Testis (tissue), 3 donors: ENCODE measurements around the gene MYH9. TPM values are rescaled to one million over a fixed set of nuclear protein-coding genes. Genes with fewer than 3 reads are reported as not detected.
"Not testable (repeated sequence)": the region's sequence is repeated elsewhere in the genome, so short reads cannot be mapped to it uniquely, and the experiment has no call there.

Experiments
- DNase-seq: peaks from one replicate; pipeline ENCODE4 v3.0.0-alpha.2; 2019
- H3K27ac ChIP-seq, 2 donors: fragments of 200-600 bp; sonication (generic); one replicate each; pipeline ENCODE4 v1.5.1; 2019
- H3K27me3 ChIP-seq: fragments of 200-600 bp; sonication (generic); one replicate; pipeline ENCODE4 v1.5.1; 2019
- H3K36me3 ChIP-seq: fragments of 200-600 bp; sonication (generic); one replicate; pipeline ENCODE4 v1.5.1; 2017; ENCODE audit warnings: low read depth; ENCODE audit errors: missing control alignments
- H3K4me1 ChIP-seq: fragments of 200-600 bp; sonication (generic); one replicate; pipeline ENCODE4 v1.5.1; 2019
- H3K4me3 ChIP-seq, 2 donors: fragments of 200-600 bp; sonication (generic); one replicate each; pipeline ENCODE4 v1.5.1; 2017 to 2019
- H3K9me3 ChIP-seq: fragments of 200-600 bp; sonication (generic); one replicate; pipeline ENCODE4 v1.5.1; 2017
- CTCF ChIP-seq, 3 experiments: fragments of 450-650 bp in 2 of 3; fragments of 200-600 bp in 1 of 3; sonication (generic) in 1 of 3; IDR thresholded peaks; one replicate each; pipeline ENCODE4 v1.5.1; 2016 to 2019; ENCODE audit warnings: antibody characterized with exemption in 3 of 3, mild to moderate bottlenecking in 2 of 3, moderate library complexity in 1 of 3
- POLR2A ChIP-seq: fragments of 450-650 bp; IDR thresholded peaks from one replicate; pipeline ENCODE4 v1.6.1; 2017; ENCODE audit warnings: antibody characterized with exemption, mild to moderate bottlenecking, moderate library complexity
- WGBS, 2 donors: methylation state at CpG; one replicate each; pipeline ENCODE4 v1.1.5; 2018; 5-methylcytosine and 5-hydroxymethylcytosine counted together
- intact Hi-C: fragments of 100-400 bp; cut with DNase I; formaldehyde crosslinking; loops from one replicate; pipeline ENCODE4 v1.15.1; 2023; ENCODE audit warnings: low total_unique reads
- polyA plus RNA-seq: library from polyadenylated mRNA; stranded (reverse); fragments of 350-450 nt; fragmentation: Illumina TruSeq; extraction: RNeasy Lipid Tissue Mini Kit (QIAGEN cat#74804); gene quantifications from one replicate; pipeline ENCODE4 v1.2.3, GENCODE V29; 2014; ENCODE audit warnings: low read depth, low replicate concordance; ENCODE audit not compliant: insufficient read depth
- total RNA-seq, 2 donors: library from RNA; depleted of rRNA; stranded (reverse); fragments of >200 nt; gene quantifications; one replicate each; pipeline ENCODE4 v1.2.3, GENCODE V29; 2016

The MYH9 gene
- total and polyA plus RNA-seq, 3 donors from 2014 or later, result 129 to 146 (median 141) TPM

GRCh38 chr22:36395055-36395849 lies 7.5 kb upstream of the MYH9 start:
- Histone ChIP-seq H3K9me3 (no peaks in the 10 kb centered on the region), H3K27ac (no peak overlapping the region), H3K4me3 (no peak overlapping the region), H3K27me3 (no peaks in the 10 kb centered on the region), H3K4me1 (no peaks in the 10 kb centered on the region), H3K36me3 (no peaks in the 10 kb centered on the region)
- intact Hi-C loops, result no loop called here
- TF ChIP-seq POLR2A (no peak), CTCF (IDR thresholded peaks at IDR 0.05) (no peak)
- 79 to 80% methylated on average over 12 of the region's 12 CpGs for WGBS, 2 donors
- no peak for DNase-seq

DNA sequence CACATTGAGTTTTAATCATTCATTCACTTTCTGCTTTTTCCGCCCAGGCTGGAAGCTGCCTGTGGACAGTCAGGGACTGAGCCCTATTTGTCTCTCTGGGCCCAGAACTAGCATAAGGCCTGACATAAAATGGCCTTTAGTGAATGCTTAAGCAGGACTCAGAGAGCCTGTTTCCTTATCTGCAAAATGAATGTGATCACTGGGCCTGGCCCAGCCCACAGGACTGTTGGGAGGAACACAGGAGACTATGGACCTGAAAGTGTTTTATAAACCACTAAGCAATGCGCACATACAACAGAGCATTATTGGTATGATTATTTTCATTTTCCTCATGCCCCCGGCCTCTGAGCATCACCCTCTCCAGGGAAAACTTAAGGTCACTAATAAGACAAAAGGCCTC lies 3.9 kb upstream of the MYH9 start:
- Histone ChIP-seq H3K4me1 (peaks cover 3% of the 10 kb centered on the region), H3K36me3 (no peaks in the 10 kb centered on the region), H3K9me3 (no peaks in the 10 kb centered on the region), H3K27ac (no peak overlapping the region), H3K4me3 (no peak overlapping the region), H3K27me3 (no peaks in the 10 kb centered on the region)
- no peak for DNase-seq
- no peak for TF ChIP-seq POLR2A
- no peak for TF ChIP-seq CTCF (IDR thresholded peaks at IDR 0.05)
- 93 to 96% methylated on average over 3 of the region's 3 CpGs for WGBS, 2 donors
- intact Hi-C loops, result no loop called here

GRCh38 chr22:36389122-36389521 lies 1.4 kb upstream of the MYH9 start:
- H3K27ac ChIP-seq, DNase-seq, H3K4me3 ChIP-seq, H3K27me3 ChIP-seq, H3K36me3 ChIP-seq, H3K9me3 ChIP-seq: not testable (repeated sequence)
- peaks cover 14% of the 10 kb centered on the region for H3K4me1 ChIP-seq
- intact Hi-C loops, result loop anchor here (10.0 kb wide), 2 partner anchors 64 to 66 kb away; no protein-coding TSS in a partner anchor
- 52 to 58% methylated on average over 14 of the region's 14 CpGs for WGBS, 2 donors

- intact Hi-C loops, result loop anchor here (10.0 kb wide), 2 partner anchors 63 to 67 kb away; no protein-coding TSS in a partner anchor
- Histone ChIP-seq H3K4me3 (peak overlapping the region; percentile 80 to 88), H3K27me3 (no peaks in the 10 kb centered on the region), H3K36me3 (no peaks in the 10 kb centered on the region), H3K9me3 (no peaks in the 10 kb centered on the region), H3K27ac (peak overlapping the region; percentile 84 to 93), H3K4me1 (peaks cover 20% of the 10 kb centered on the region)
- WGBS, 2 donors, result 0% methylated on average over 18 of the region's 31 CpGs; no CpG with 5 or more reads in 1 of the 2 donors
- no peak for DNase-seq
- TF ChIP-seq POLR2A (peak; percentile 96), CTCF (IDR thresholded peaks at IDR 0.05) (no peak)
Observed at GRCh38 chr22:36387709-36387958, 133 bp downstream of the MYH9 start.

DNA sequence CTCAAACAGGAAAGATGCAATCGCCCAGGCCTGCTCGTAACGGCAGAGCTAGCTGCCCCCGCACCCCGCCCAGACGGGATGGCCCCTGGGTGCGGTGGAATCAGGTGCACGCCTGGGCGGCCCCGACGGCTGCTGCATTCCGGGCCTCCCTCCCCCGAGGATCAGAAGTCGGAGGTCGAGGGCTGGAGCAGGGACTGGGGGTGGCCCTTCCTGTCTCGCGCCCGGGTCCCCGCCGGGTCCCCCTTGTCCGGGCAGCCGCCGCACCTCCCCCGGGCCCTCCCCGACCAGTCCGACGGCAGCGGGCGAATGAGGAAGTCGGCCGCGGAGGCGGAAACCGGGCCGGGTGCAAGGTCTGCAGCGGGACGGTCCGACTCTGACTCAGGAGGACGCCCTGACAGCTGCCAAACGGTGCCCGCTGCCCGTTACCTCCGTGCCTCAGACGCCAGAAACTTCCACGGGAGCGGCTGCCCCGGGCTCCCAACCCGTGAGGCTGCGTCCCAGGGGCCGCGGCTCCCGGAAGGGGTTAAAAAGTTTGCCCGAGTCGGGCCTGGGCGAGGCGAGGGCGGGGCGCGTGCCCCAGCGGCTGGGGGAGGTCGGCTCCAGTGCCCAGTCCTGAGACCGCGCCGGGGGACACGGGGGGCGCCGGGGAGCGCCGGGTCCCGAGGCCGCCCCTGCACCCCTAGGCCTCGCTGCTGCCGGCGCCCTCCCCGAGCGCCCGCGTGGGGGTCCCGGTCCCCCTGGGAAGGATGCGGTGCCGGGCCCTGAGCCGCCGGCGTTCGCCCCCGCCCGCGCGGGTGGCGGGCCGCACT lies 663 bp downstream of the MYH9 start:
- Histone ChIP-seq H3K27ac (peak overlapping the region; percentile 84 to 93), H3K4me1 (peaks cover 20% of the 10 kb centered on the region), H3K36me3 (no peaks in the 10 kb centered on the region), H3K4me3 (peak overlapping the region; percentile 80 to 88), H3K27me3 (no peaks in the 10 kb centered on the region), H3K9me3 (no peaks in the 10 kb centered on the region)
- intact Hi-C loops, result loop anchor here (10.0 kb wide), 2 partner anchors 62 to 68 kb away; no protein-coding TSS in a partner anchor
- no peak for TF ChIP-seq POLR2A
- DNase-seq, result peak; percentile 36
- WGBS, 2 donors, result 1 to 4% methylated on average over 4 to 56 of the region's 91 CpGs
